ENCODE data around the gene HIF3A. TPM values are rescaled to one million over a fixed set of nuclear protein-coding genes. Genes with fewer than 3 reads are reported as not detected.

Gene HIF3A
- total RNA-seq, 1 donor from 2014 or later = 175 TPM

- Mint-ChIP-seq H3K27me3 (ENCODE audit: low read depth) (no peaks in the 10 kb centered on the region), H3K36me3 (peaks cover 61% of the 10 kb centered on the region), H3K27ac (no peak overlapping the region), H3K9me3 (peaks cover 5% of the 10 kb centered on the region), H3K4me1 (no peaks in the 10 kb centered on the region), H3K4me3 (no peak overlapping the region)
- no peak for DNase-seq (ENCODE audit: low spot score in 2 of 2, unreplicated experiment in 2 of 2)
- TF ChIP-seq CTCF (IDR thresholded peaks at IDR 0.05; ENCODE audit: unreplicated experiment) = no peak
Measured at GRCh38 chr19:46386996-46387712, 90.3 kb downstream of the HIF3A start.

GRCh38 chr19:46387713-46388130, 90.9 kb downstream of the HIF3A start:
- peaks cover 55% of the 10 kb centered on the region for H3K36me3 Mint-ChIP-seq
- no peak for TF ChIP-seq CTCF (IDR thresholded peaks at IDR 0.05; ENCODE audit: unreplicated experiment)
- H3K27me3 Mint-ChIP-seq (ENCODE audit: low read depth) = no peaks in the 10 kb centered on the region
- H3K4me3 Mint-ChIP-seq = no peak overlapping the region
- peaks cover 5% of the 10 kb centered on the region for H3K9me3 Mint-ChIP-seq
- peaks cover 5% of the 10 kb centered on the region for H3K4me1 Mint-ChIP-seq
- no peak for DNase-seq (ENCODE audit: low spot score in 2 of 2, unreplicated experiment in 2 of 2)
- no peak overlapping the region for H3K27ac Mint-ChIP-seq

- DNase-seq (ENCODE audit: low spot score in 2 of 2, unreplicated experiment in 2 of 2) = no peak
- peaks cover 5% of the 10 kb centered on the region for H3K9me3 Mint-ChIP-seq
Measured at GRCh38 chr19:46388311-46389095, 91.7 kb downstream of the HIF3A start.

GRCh38 chr19:46390121-46390858, 93.4 kb downstream of the HIF3A start:
- H3K4me3 Mint-ChIP-seq = no peak overlapping the region
- peaks cover 46% of the 10 kb centered on the region for H3K36me3 Mint-ChIP-seq
- H3K27ac Mint-ChIP-seq = no peak overlapping the region
- no peak for TF ChIP-seq CTCF (IDR thresholded peaks at IDR 0.05; ENCODE audit: unreplicated experiment)
- peaks cover 9% of the 10 kb centered on the region for H3K4me1 Mint-ChIP-seq
- DNase-seq (ENCODE audit: low spot score in 2 of 2, unreplicated experiment in 2 of 2) = no peak
- H3K27me3 Mint-ChIP-seq (ENCODE audit: low read depth) = no peaks in the 10 kb centered on the region
- peaks cover 5% of the 10 kb centered on the region for H3K9me3 Mint-ChIP-seq

More at GRCh38 chr19:46388311-46389095, 91.7 kb downstream of the HIF3A start:
- no peaks in the 10 kb centered on the region for H3K27me3 Mint-ChIP-seq (ENCODE audit: low read depth)
- no peak overlapping the region for H3K27ac Mint-ChIP-seq
- peaks cover 9% of the 10 kb centered on the region for H3K4me1 Mint-ChIP-seq
- H3K36me3 Mint-ChIP-seq = peaks cover 54% of the 10 kb centered on the region
- TF ChIP-seq CTCF (IDR thresholded peaks at IDR 0.05; ENCODE audit: unreplicated experiment) = no peak
- no peak overlapping the region for H3K4me3 Mint-ChIP-seq

GRCh38 chr19:46390866-46391265, 94.0 kb downstream of the HIF3A start:
- H3K9me3 Mint-ChIP-seq = peaks cover 5% of the 10 kb centered on the region

More at GRCh38 chr19:46390866-46391265, 94.0 kb downstream of the HIF3A start:
- no peak for DNase-seq (ENCODE audit: low spot score in 2 of 2, unreplicated experiment in 2 of 2)
- no peak for TF ChIP-seq CTCF (IDR thresholded peaks at IDR 0.05; ENCODE audit: unreplicated experiment)
- H3K4me3 Mint-ChIP-seq = no peak overlapping the region
- H3K4me1 Mint-ChIP-seq = peaks cover 13% of the 10 kb centered on the region
- H3K27me3 Mint-ChIP-seq (ENCODE audit: low read depth) = no peaks in the 10 kb centered on the region
- H3K36me3 Mint-ChIP-seq = peaks cover 42% of the 10 kb centered on the region
- H3K27ac Mint-ChIP-seq = no peak overlapping the region
